H9 (cell line): ENCODE measurements around the gene ILF2. TPM values are rescaled to one million over a fixed set of nuclear protein-coding genes. Genes with fewer than 3 reads are reported as not detected.

Experiments
- DNase-seq: peaks from one replicate; pipeline ENCODE4 v3.0.0-alpha.2; 2017
- H2AFZ ChIP-seq: one replicate; pipeline ENCODE4 v1.6.1; 2013; ENCODE audit warnings: mild to moderate bottlenecking, low read length, control low read depth, moderate library complexity
- H2AK5ac ChIP-seq: 2 replicates; pipeline ENCODE4 v1.6.1; 2013; ENCODE audit warnings: low read length, control low read depth, mixed read lengths; ENCODE audit not compliant: insufficient read length
- H2BK120ac ChIP-seq: one replicate; pipeline ENCODE4 v1.6.1; 2013; ENCODE audit warnings: low read depth, mild to moderate bottlenecking, low read length, control low read depth, inconsistent platforms; ENCODE audit not compliant: poor library complexity, severe bottlenecking
- H2BK12ac ChIP-seq: 2 replicates; pipeline ENCODE4 v1.6.1; 2013; ENCODE audit warnings: low read length, control low read depth, mixed read lengths, low read depth; ENCODE audit not compliant: insufficient read length
- H2BK15ac ChIP-seq: 2 replicates; pipeline ENCODE4 v1.6.1; 2013; ENCODE audit warnings: low read depth, low read length, control low read depth
- H2BK20ac ChIP-seq: one replicate; pipeline ENCODE4 v1.6.1; 2013; ENCODE audit warnings: low read depth, mild to moderate bottlenecking, low read length, control low read depth, inconsistent platforms; ENCODE audit not compliant: poor library complexity, severe bottlenecking
- H2BK5ac ChIP-seq: 2 replicates; pipeline ENCODE4 v1.6.1; 2013; ENCODE audit warnings: low read length, control low read depth, mixed read lengths; ENCODE audit not compliant: insufficient read length
- H3K14ac ChIP-seq: 2 replicates; pipeline ENCODE4 v1.6.1; 2013; ENCODE audit warnings: low read length, control low read depth; ENCODE audit not compliant: insufficient read depth
- H3K18ac ChIP-seq: 2 replicates; pipeline ENCODE4 v1.6.1; 2013; ENCODE audit warnings: low read depth, mild to moderate bottlenecking, mixed read lengths, low read length, control low read depth; ENCODE audit not compliant: insufficient read length
- H3K23ac ChIP-seq: 2 replicates; pipeline ENCODE4 v1.6.1; 2013; ENCODE audit warnings: low read length, control low read depth, mixed read lengths, low read depth; ENCODE audit not compliant: insufficient read length
- H3K23me2 ChIP-seq: 2 replicates; pipeline ENCODE4 v1.6.1; 2013; ENCODE audit warnings: low read depth, mild to moderate bottlenecking, mixed read lengths, low read length, control low read depth; ENCODE audit not compliant: insufficient read length, poor library complexity, severe bottlenecking
- H3K27ac ChIP-seq: 2 replicates; pipeline ENCODE4 v1.5.1; 2013; ENCODE audit warnings: low read length, control low read depth, mixed read lengths, low read depth; ENCODE audit not compliant: insufficient read length
- H3K27me3 ChIP-seq: 2 replicates; pipeline ENCODE4 v1.6.1; 2013; ENCODE audit warnings: low read length, control low read depth, inconsistent platforms; ENCODE audit not compliant: insufficient read depth
- H3K4ac ChIP-seq: 2 replicates; pipeline ENCODE4 v1.6.1; 2013; ENCODE audit warnings: low read depth, mild to moderate bottlenecking, control low read depth, inconsistent platforms, low read length, moderate library complexity
- H3K4me1 ChIP-seq: 2 replicates; pipeline ENCODE4 v1.6.1; 2013; ENCODE audit warnings: low read length, control low read depth, inconsistent platforms; ENCODE audit not compliant: insufficient read depth
- H3K4me2 ChIP-seq: 2 replicates; pipeline ENCODE4 v1.6.1; 2013; ENCODE audit warnings: low read length, control low read depth, mixed read lengths; ENCODE audit not compliant: insufficient read length, insufficient read depth
- H3K56ac ChIP-seq: 2 replicates; pipeline ENCODE4 v1.6.1; 2013; ENCODE audit warnings: low read depth, mild to moderate bottlenecking, mixed read lengths, low read length, control low read depth; ENCODE audit not compliant: insufficient read length
- H3K79me1 ChIP-seq: 2 replicates; pipeline ENCODE4 v1.6.1; 2013; ENCODE audit warnings: low read depth, mild to moderate bottlenecking, moderate library complexity, low read length, control low read depth, inconsistent platforms; ENCODE audit not compliant: insufficient read depth, poor library complexity, severe bottlenecking
- H3K79me2 ChIP-seq: 2 replicates; pipeline ENCODE4 v1.6.1; 2013; ENCODE audit warnings: low read length, control low read depth, inconsistent platforms; ENCODE audit not compliant: insufficient read depth
- H3K9ac ChIP-seq: 2 replicates; pipeline ENCODE4 v1.6.1; 2013; ENCODE audit warnings: low read length, control low read depth, mixed read lengths; ENCODE audit not compliant: insufficient read length; ENCODE audit errors: extremely low read depth
- H3K9me3 ChIP-seq: one replicate; pipeline ENCODE4 v1.6.1; 2013; ENCODE audit warnings: low read depth, low read length, inconsistent platforms; ENCODE audit not compliant: control insufficient read depth
- H3T11ph ChIP-seq: one replicate; pipeline ENCODE4 v1.6.1; 2013; ENCODE audit warnings: mild to moderate bottlenecking, low read length, control low read depth, inconsistent platforms
- H4K20me1 ChIP-seq: one replicate; pipeline ENCODE4 v1.6.1; 2013; ENCODE audit not compliant: control insufficient read depth, insufficient read length, insufficient read depth
- H4K5ac ChIP-seq: 2 replicates; pipeline ENCODE4 v1.6.1; 2013; ENCODE audit warnings: low read depth, mild to moderate bottlenecking, mixed read lengths, low read length, control low read depth; ENCODE audit not compliant: insufficient read length
- H4K8ac ChIP-seq: replicated peaks from 2 replicates; pipeline ENCODE4 v1.6.1; 2013; ENCODE audit warnings: low read length, control low read depth, mixed read lengths, low read depth; ENCODE audit not compliant: insufficient read length
- H4K91ac ChIP-seq: 2 replicates; pipeline ENCODE4 v1.6.1; 2013; ENCODE audit warnings: low read depth, mild to moderate bottlenecking, moderate library complexity, mixed read lengths, low read length, control low read depth; ENCODE audit not compliant: insufficient read length
- H3K27ac Mint-ChIP-seq, 3 experiments: 2 replicates in 2 of 3; 3 replicates in 1 of 3; pipeline ENCODE4 v1.8.0; 2020 to 2021; ENCODE audit warnings: mixed read lengths in 3 of 3, mild to moderate bottlenecking in 1 of 3, moderate library complexity in 1 of 3
- H3K27me3 Mint-ChIP-seq: 2 replicates; pipeline ENCODE4 v1.8.0; 2021; ENCODE audit warnings: low read depth, mild to moderate bottlenecking, moderate library complexity, mixed read lengths
- H3K36me3 Mint-ChIP-seq, 3 experiments: 2 replicates in 2 of 3; 3 replicates in 1 of 3; pipeline ENCODE4 v1.8.0; 2020 to 2021; ENCODE audit warnings: low read depth in 3 of 3, mixed read lengths in 3 of 3; ENCODE audit not compliant: insufficient read depth in 1 of 3
- H3K4me1 Mint-ChIP-seq, 2 experiments: 2 replicates each; pipeline ENCODE4 v1.8.0; 2020; ENCODE audit warnings: mixed read lengths in 2 of 2
- H3K4me3 Mint-ChIP-seq, 2 experiments: 2 replicates in 1 of 2; 3 replicates in 1 of 2; pipeline ENCODE4 v1.8.0; 2020 to 2021; ENCODE audit warnings: mild to moderate bottlenecking in 2 of 2, mixed read lengths in 2 of 2, moderate library complexity in 1 of 2
- H3K9me3 Mint-ChIP-seq, 2 experiments: 2 replicates in 1 of 2; 3 replicates in 1 of 2; pipeline ENCODE4 v1.8.0; 2020; ENCODE audit warnings: mild to moderate bottlenecking in 2 of 2, mixed read lengths in 2 of 2, moderate library complexity in 1 of 2
- CTCF ChIP-seq: fragments of 200-600 bp; sonication (generic); conservative IDR thresholded peaks from 3 replicates; pipeline ENCODE4 v1.8.0; 2021; ENCODE audit warnings: antibody characterized with exemption, mild to moderate bottlenecking
- WGBS: extraction: QIAGEN DNeasy Blood & Tissue Kit; methylation state at CpG from one replicate; pipeline ENCODE4 v1.1.7; 2013; ENCODE audit warnings: missing lambda C conversion rate, low lambda C conversion rate, mixed read lengths; ENCODE audit not compliant: insufficient read length; ENCODE audit errors: extremely low coverage; 5-methylcytosine and 5-hydroxymethylcytosine counted together
- total RNA-seq: library from RNA; stranded (reverse); gene quantifications from 2 replicates; pipeline ENCODE4 v1.2.1, GENCODE V29; 2021

ILF2 gene
- total RNA-seq, 1 experiment from 2014 or later = 357 TPM

- Histone ChIP-seq H3K79me2 (peaks cover 4% of the 10 kb centered on the region; the same call in 1 of the 2 replicates), H4K20me1 (no peaks in the 10 kb centered on the region), H3K4ac (no peak overlapping the region), H3T11ph (no peak overlapping the region), H3K4me1 (no peaks in the 10 kb centered on the region), H4K5ac (no peak overlapping the region), H2AK5ac (no peak overlapping the region), H2BK15ac (no peak overlapping the region), H3K9me3 (no peaks in the 10 kb centered on the region), H3K56ac (no peak overlapping the region), H3K27ac (no peak overlapping the region), H2BK5ac (no peak overlapping the region), H3K27me3 (no peaks in the 10 kb centered on the region), H4K8ac (no peak overlapping the region), H3K23ac (no peak overlapping the region), H3K23me2 (peaks cover 12% of the 10 kb centered on the region), H3K18ac (peak overlapping the region; percentile 23), H4K91ac (no peak overlapping the region), H3K79me1 (no peaks in the 10 kb centered on the region), H3K9ac (peak overlapping the region; percentile 15), H3K4me2 (peak overlapping the region; percentile 69), H2AFZ (no peak overlapping the region), H2BK120ac (no peak overlapping the region), H2BK20ac (no peak overlapping the region), H3K14ac (no peak overlapping the region), H2BK12ac (no peak overlapping the region)
- peaks cover 26 to 30% of the 10 kb centered on the region in 2 experiments for H3K4me1 Mint-ChIP-seq
- H3K27ac Mint-ChIP-seq = peak overlapping the region; percentile 10 to 89 (median 38)
- WGBS = no CpG with 5 or more reads among the region's 18 CpGs
- H3K4me3 Mint-ChIP-seq = peak overlapping the region; percentile 93 to 99
- TF ChIP-seq CTCF = no peak
- H3K27me3 Mint-ChIP-seq = no peaks in the 10 kb centered on the region
- peaks cover 22 to 42% (median 35%) of the 10 kb centered on the region in 3 experiments for H3K36me3 Mint-ChIP-seq
- H3K9me3 Mint-ChIP-seq = peaks cover 0 to 3% of the 10 kb centered on the region in 2 experiments; a peak in 1 of 5 replicates
- DNase-seq = no peak
Observed at GRCh38 chr1:153633161-153633753, 37.5 kb downstream of the ILF2 start.
